Left renal cortex interstitium (tissue), 4 donors: ENCODE results near the gene TRIM34. TPM values are rescaled to one million over a fixed set of nuclear protein-coding genes. Genes with fewer than 3 reads are reported as not detected.
"Not testable (repeated sequence)": the region's sequence is repeated elsewhere in the genome, so short reads cannot be mapped to it uniquely, and the experiment has no call there.

Source experiments
- DNase-seq, 4 donors: peaks; one replicate each; pipeline ENCODE4 v3.0.0-alpha.2; 2013; ENCODE audit warnings: low read depth in 4 of 4, low spot score in 2 of 4, missing footprints in 1 of 4
- polyA plus RNA-seq, 4 donors: library from polyadenylated mRNA; unstranded; fragments of 120-200 nt; gene quantifications; one replicate each; pipeline ENCODE4 v1.2.1, GENCODE V29; 2013; ENCODE audit not compliant: insufficient read length in 4 of 4

The TRIM34 gene
- polyA plus RNA-seq, 4 donors, result 6.1 to 12.6 (median 9.3) TPM

DNA sequence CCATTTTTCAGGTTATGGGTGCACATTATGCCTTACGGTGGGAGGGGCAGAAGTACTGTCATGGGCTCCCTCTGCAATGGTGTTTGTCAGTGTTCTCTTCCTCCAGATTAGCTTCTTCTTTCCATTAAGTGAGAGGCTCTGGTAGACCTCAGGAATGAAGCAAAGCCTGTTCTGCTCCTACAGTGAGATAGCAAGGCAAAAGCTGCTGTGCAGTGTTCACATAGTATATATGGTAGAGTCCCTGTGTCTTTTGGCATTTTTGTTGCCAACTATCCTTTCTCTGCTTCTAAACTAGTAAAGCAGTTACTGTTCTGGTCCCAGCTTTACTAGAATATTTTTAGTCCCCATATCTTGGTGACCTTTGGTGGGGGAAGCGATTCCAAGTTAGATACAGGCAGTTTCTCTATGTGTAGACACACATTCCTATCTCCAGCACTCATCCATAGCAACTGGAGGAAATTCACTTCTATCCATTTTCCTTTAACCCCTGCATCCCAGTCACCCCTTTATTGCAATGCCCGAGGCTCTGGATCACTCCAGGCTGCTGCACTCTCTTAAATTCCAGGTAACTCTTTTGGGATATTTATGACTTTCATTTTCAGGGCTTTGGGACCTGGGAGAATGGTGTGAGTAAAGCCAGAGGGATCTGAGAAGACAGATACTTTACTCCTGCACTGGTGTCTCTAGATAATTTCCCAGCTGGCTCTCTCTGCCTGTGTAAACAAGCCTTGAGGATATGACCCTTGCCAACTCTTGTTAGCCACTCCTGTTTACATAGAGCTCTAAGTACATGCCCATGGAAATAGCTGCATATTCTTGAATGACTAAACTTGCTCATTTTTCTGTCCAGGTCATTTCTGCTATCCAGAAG is 3.9 kb upstream of the TRIM34 start:
- DNase-seq, result no peak

DNA sequence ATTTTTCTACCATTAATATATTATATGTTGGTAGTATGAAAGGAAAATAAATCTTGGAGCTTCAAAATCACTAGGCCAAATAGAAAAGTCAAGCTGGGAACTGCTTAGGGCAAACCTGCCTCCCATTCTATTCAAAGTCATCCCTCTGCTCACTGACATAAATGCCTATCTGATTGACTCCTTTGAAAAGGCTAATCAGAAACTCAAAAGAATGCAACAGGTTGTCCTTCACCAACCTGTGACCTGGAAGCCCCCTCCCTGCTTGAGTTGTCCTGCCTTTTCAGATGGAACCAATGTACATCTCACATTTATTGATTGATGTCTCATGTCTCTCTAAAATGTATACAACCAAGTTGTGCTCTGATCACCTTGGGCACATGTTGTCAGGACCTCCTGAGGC is 3.2 kb upstream of the TRIM34 start:
- no peak for DNase-seq

DNA sequence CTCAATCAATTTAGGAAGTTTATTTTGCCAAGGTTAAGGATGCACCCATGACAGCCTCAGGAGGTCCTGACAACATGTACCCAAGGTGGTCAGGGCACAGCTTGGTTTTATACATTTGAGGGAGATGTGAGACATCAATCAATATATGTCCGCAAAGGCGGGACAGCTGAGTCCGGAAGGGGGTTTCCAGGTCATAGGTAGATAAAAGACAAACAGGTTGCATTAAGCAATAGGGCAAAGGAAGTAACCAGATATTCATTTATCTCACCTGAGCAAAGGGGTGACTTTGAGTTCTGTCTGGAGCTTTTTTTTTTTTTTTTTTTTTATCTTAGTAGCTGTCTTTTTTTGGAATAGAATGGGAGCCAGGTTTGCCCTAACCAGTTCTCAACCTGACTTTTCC is 2.0 kb upstream of the TRIM34 start:
- DNase-seq, result no peak

DNA sequence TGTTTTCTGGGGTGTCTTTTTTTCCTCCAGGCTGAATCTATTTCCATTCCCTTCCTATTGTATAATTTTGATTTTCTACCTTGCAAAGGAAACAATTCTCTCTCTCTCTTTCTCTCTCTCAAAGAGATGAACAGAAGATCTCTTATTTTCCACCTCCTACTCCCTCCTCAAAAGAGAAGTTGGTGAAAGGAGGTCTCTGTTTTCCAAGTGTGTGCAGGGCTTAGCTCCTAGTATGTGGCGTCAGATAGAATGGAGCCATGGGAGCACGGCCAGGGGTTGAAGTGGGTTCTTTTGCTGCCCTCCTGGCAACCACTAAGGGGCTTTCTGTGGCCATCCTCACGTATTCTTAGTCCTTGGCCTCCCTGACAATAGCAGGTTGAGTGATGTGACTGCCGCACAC is 480 bp downstream of the TRIM34 start:
- DNase-seq, result no peak

DNA sequence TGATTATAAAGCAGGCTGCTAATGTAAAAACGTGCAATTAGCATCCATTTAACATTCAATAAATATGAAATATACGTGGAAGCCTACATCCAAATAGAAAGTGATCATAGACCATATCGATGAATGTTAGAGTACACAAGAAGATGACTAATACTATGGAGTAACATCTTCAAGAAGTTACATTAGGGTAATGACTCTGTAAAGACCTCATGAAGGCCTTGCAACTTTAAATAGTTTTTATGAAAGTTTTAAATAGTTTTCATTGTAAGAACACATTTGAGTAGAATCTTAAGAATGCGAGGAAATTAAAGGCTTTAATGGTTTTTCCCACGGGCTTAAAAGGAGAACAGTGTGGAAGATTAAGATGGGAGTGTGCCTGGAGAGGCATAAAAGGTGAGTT is 1.4 kb downstream of the TRIM34 start:
- no peak for DNase-seq

DNA sequence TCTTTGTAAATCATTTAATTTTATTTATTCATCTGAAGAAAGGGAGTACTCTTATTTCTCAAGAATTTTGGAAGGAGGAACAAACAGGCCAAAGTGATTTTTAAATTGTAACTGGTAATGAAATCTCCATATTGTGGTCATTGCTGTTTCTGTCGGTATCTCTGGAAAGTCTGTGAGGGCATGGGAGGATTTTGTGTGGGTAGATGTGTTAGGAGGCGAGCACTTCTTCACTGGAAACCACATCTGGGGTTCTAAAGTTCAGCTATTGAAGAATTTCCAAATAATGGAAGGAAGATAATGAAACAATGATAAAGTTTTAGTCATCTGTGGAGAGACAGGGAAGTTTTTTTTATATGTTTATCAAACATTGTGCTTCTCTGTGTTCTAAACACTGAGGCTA is 6.6 kb downstream of the TRIM34 start:
- DNase-seq, result no peak

DNA sequence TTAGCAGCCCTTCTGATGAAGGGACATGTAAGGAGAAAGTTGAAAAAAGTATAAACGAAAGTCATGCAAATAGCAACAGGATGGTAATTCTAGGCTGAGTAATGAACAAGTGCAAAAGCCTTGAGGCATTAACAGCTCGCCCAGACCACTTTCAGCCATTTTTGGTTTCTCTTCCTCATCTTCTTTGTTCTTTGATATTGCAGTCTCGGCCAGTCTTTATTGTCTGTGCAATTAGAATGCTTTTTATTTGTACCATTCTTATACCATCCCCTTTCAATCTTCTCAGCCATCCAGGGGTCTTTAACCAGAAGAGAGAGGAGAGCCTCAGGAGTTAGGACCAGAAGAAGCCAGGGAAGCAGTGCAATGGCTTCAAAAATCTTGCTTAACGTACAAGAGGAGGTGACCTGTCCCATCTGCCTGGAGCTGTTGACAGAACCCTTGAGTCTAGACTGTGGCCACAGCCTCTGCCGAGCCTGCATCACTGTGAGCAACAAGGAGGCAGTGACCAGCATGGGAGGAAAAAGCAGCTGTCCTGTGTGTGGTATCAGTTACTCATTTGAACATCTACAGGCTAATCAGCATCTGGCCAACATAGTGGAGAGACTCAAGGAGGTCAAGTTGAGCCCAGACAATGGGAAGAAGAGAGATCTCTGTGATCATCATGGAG is 7.3 kb downstream of the TRIM34 start:
- no peak for DNase-seq

DNA sequence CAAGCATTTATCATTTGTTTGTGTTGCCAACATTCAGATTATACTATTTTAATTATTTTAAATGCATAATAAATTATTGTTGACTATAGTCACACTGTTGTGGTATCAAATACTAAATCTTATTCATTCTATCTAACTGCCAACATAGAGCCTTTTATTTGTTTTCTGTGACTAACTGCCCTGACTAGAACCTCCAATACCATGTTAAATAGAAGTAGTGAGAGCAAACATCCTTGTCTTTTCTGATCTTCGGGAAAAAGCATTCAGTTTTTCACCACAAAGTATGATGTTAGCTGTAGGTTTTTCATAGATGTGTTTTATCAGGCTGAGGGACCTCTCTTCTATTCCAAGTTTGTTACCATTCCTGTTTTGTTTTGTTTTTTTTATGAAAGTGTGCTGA is 15.2 kb downstream of the TRIM34 start:
- DNase-seq, result no peak

DNA sequence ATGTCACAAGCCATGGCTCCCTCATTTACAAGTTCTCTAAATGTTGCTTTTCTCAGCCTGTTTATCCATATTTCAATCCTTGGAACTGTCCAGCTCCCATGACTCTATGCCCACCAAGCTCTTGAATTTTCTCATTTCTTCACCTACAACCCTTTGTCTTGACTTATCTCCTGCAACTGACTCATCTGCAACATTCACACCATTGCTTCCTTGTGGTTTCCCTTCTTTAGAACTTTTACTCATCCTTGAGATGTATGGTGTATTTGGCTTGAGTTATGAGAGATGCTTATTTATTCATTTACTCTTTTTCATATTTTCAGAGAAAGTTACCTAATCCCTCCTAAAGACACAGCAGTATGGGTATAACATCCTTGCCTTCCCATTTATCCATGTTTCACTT is 18.8 kb downstream of the TRIM34 start:
- DNase-seq, result no peak

DNA sequence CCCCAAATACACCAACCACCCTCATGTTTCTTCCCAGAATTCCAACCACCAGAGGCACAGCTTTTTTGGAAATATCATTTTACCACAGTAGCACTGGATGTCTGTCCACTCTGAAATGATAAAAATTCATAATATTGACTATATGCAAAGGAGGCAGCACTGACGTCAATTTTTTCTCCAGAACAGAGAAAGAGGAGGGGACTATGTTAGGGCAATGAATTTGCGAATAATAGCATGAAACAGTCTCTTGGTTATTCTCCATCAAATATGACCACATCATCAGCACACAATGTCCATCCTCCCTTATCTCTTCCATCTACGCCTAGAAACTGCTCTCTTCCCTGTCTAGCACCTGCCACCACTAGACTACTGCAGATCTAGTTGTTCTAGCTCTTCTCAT is 21.3 kb downstream of the TRIM34 start:
- DNase-seq, result no peak

DNA sequence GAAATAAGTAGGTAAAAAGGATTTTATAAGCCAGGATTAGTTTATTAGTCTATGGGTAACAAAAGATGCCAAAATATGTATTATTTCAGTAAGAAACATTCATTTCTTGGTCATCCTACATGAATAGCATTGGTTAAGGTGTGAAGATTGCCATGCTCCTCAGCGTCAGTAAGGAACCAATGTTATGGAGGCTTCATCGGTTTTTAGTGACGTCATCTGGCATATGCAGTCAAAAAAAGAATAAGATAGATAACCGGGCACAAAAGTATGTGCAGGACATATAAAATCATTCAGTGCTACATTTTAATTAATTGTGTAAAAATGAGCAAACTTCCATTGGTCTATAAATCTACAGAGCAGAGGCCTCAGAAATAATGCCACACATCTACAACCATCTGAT is 30.7 kb downstream of the TRIM34 start:
- DNase-seq, result no peak

DNA sequence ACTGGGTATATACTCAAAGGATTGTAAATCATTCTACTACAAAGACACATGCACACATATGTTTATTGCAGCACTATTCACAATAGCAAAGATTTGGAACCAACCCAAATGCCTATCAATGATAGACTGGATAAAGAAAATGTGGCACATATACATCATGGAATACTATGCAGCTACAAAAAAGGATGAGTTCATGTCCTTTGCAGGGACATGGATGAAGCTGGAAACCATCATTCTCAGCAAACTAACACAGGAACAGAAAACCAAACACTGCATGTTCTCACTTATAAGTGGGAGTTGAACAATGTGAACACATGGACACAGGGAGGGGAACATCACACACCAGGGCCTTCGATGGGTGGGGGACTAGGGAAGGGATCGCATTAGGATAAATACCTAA is 32.2 kb downstream of the TRIM34 start:
- DNase-seq, result not testable (repeated sequence)

DNA sequence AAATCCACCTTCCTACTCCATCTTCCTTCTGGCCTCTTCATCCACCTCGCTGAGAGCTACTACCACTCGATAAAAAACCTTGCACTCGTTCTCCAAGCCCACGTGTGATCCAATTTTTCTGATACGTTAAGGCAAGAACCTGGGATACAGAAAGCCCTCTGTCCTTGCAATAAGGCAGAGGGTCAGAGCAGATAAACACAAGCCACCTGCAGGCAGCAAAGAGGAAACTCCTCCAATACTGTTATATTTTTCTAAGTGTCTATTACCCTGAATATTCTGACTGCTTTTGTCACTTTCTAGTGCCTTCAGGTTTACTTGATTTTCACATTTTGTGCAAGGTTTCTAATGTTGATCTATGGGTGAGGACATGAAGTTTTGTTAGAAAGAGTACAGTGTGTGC is 33.5 kb downstream of the TRIM34 start:
- no peak for DNase-seq

DNA sequence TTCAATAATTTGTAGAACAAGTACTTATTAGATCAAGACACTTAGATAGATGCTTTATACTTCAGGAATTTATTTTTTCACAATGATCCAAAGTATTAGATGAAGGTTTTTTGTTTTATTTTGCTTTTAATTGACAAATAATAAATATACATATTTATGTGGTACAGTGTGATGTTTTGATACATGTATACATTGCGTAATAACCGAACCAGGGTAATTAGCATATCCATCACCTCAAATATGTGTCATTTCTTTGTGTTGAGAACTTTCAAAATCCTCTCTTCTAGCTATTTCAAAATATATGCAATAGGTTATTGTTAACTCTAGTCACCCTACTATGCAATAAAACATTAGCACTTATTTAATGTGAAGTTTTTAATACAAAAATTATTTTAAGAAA is 38.7 kb downstream of the TRIM34 start:
- DNase-seq, result no peak

DNA sequence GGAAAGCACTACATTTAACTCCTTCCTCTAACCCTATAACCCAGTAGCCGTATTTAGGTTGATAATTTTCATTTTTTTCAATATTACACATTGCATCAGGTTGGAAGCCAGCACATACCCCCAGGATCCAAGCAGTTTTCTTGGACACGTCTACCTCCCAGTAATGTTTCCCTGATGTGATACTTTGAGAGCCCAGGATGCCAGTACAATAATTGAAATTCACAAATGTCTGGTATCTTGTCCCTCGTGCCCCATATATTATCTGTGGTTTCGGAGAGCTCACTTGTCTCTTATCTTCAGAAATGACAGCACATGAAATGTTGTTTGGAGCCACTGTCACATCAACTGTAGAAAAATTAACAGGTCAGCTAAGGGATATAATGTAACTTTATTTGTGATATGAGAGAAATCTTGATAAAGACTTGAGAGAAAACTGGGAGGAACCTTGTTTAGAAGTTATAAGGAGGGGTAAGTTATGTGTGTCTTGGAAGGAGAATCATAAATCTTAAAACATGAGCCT is 40.3 kb downstream of the TRIM34 start:
- DNase-seq, result no peak

DNA sequence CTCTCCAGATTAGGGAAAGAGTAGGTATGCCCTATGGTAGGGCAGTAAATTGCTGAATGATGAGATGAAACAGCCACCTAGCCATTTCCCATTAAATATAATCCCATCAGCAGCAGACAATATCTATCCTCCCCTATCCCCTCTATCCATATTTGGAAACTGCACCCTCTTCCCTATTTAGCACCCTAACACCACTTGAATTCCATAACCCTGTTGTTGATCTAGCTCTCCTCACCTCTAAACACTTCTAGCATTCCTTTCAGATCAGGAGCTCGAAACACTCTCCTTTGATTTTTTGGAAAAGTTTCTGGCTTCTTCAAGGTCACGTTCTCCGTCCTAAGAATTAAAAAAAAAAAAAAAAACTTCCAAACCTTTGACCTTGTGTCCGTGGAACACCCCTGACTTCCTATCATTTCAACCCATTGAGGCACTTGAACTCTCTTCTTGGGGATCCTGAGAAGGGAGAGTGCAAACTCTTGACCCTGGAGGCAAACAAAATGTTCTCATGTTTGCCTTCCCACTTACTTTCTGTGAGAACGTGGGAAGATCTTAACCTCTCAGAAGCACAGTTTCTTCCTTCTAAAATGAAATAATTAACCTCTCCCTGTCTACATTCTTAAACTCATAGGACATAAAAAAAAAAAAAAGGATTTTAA is 41.1 kb downstream of the TRIM34 start:
- DNase-seq, result no peak

DNA sequence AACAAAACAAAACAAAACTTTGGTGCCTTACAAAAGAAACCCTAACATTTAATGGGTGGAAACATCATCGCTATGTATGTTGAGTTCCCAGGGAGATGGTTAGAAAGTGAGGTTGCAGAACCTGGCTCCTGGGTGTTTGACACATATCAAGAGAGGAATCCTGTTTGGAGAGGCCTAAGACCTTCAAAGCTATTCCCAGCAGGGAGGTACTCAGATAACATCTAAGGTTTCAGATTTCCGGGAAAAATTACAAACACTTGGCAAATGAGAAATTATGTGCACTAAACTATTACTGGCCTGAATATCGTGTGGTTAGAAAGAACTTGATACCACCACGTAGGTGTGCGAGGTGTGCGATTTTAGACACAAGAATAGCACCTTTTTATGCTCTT is 41.6 kb downstream of the TRIM34 start:
- DNase-seq, result no peak

DNA sequence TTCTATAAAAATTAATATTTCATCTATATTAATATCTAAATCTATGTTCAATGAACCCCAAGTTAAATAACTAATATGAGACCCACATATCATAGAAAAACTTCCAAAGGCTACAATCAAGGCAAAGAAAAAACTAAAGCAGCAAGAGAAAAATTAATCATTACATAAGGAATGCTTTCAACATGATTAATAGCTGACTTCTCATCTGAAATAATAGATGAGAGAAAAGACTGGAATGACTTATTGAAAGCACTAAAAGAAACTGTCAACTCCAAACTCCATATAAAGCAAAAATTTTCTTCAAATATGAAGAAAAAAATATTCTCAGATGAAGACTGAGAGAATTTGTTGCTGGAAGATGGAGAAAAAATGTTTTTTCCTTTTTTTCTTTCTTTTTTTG is 47.0 kb downstream of the TRIM34 start:
- DNase-seq, result no peak

DNA sequence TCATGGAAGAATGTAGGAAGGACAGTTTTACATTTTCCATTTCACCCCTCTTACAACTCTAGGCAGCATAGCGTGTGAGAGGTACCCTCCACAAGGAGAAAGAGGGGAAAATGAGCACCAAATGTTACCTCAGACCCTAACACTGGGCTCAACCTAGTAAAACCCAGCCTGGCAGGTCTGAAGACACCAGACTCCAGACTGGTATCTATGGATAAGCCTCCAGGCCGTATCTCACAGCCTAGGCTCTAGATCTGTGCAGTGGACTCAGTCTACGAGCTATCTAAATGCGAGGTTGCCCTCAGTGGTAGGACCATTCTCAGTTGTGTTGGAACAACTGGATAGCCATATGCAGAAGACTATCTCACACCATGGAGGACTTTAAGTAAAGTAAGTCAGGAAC is 49.6 kb downstream of the TRIM34 start:
- DNase-seq, result no peak

DNA sequence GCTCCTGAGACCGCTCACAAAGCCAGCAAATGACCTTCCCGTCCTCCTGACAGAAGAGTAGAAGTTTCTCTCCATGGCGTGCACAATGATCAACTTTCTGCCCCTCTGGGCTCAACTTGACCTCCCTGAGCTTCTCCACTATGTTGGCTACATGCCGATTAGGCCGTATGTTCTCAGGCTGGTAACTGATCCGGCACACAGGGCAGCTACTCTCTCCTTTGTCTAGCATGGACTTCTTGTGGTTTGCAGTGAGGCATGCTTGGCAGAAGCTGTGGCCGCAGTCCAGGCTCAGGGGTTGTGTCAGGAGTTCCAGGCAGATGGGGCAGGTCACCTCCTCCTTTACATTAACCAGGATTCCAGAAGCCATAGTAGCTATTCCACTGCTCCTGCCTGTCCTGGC is 55.0 kb downstream of the TRIM34 start:
- no peak for DNase-seq

DNA sequence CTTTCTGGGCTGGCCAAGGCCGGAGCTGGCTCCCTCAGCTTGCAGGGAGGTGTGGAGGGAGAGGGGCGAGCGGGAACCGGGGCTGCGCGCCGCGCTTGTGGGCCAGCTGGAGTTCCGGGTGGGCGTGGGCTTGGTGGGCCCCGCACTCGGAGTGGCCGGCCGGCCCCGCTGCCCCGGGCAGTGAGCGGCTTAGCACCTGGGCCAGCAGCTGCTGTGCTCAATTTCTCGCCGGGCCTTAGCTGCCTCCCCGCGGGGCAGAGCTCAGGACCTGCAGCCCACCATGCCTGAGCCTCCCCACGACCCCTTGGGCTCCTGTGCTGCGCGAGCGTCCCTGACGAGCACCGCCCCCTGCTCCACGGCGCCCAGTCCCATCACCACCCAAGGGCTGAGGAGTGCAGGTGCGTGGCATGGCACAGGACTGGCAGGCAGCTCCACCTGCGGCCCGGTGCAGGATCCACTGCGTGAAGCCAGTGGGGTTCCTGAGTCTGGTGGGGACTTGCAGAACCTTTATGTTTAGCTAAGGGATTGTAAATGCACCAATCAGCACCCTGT is 58.2 kb downstream of the TRIM34 start:
- DNase-seq, result not testable (repeated sequence)
